GM19239 (cell line): ENCODE measurements around the gene BTBD16.

Experiments used
- DNase-seq: peaks from one replicate; pipeline ENCODE4 v3.0.0; 2011; ENCODE audit warnings: low spot score; ENCODE audit not compliant: insufficient read length
- FAIRE-seq: peaks from 2 replicates; lab custom pipeline; 2011; peaks lifted over from hg19 to GRCh38; lab: Jason Lieb, UNC

BTBD16 gene

DNA sequence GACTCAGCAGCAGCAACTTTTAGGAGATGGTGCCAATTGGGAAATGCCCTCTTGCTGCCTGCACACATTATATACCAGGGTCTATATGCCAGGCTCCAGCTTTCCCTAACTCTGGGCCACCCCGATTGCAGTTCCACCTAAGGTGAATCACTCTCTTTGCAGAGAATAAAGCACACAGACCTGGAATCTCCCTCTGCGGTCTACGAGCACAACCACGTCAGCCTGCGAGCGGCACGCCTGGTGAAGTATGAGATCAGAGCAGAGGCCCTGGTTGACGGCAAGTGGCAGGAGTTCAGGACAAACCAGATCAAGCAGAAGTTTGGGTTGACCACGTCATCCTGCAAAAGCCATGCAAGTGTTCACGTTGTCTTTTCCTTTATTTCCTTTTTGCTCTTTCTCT, 65.2 kb downstream of the BTBD16 start:
- FAIRE-seq (no peak), DNase-seq (no peak)

DNA sequence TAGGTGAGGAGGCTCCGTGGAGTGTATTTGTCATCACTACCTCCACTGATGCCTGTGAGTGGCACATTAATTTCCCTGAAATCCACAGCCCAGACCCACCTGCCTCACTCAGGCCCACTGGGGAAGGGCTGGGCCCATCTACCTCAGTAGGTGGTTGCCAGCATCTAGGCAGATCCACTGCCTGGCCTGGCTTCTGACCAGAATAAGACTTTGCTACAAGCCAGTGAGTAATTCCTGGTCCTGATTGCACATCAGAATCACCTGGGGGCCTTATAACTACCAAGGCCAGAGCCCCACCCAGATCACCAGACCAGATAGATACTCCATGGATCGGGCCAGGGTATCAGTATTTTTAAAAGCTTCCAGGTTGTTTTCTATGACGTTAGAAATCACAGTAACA, 65.9 kb downstream of the BTBD16 start:
- FAIRE-seq (no peak), DNase-seq (no peak)

DNA sequence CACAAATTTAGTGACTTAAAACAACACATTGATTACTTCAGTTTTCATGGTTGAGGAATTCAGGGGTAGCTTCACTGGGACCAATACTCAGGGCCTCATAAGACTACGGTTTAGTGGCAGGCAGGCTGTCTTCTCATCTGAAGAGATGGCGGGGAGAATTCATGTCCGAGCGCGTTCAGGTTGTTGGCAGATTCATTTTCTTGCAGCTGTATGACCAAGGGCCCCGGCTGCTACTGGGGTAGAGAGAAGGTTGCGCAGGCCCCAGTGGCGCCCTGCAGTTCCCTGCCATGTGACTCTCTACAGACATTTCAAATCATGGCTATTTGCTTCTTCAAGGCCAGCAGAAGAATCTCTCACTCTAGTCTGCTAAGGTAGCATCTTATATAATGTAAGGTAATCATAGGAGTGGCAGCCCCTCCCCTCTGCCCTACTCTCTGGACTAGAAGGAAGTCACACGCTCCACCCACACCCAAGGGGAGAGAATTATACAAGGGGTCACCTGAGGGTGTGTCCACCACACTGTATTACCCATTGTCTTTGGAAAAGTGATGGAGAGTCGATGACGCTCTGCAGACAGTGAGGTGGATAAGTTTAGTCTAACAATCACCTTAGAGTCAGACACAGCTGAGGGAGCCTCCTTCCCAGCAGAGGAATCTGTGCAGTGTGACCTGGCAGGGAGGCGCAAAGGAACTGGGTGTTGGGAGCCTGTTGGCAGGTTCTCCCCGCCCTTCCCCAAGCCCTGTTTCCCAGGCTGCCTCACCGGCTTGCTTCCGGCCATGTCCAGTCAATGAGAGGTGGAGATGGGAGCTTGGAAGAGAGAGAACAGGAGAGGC, 67.7 kb downstream of the BTBD16 start:
- FAIRE-seq (no peak), DNase-seq (no peak)

DNA sequence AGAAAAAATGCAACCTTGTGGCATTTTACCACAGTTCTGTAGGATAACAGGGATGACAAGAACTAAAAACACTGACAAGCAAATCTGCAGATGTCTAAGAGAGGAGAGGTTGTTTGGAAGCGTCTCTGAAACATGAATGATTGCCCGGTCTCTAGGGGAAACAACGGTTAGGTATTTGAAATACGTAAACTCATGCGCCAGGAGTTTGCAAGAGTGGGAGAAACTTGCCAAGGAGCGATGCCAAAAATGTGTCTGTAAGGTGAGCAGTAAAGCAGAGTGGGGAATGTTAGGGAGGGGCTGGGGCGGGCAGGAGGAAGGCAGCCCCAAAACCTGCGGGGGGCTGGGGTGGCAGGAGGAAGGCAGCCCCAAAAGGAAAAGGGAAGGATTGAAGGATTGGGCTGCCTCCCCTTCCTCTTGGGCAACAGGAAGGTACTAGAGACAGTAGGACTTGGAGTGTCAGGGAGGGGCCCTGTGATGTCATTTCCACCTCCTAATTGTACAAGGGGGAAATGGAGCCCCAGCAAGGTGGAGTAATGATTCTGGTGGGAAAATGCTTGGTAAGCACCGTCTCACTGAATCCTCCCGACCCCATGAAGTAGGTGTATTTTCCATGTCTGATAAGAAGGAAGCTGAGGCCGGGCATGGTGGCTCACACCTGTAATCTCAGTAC, 70.2 kb downstream of the BTBD16 start:
- no peak for DNase-seq
- no peak for FAIRE-seq

DNA sequence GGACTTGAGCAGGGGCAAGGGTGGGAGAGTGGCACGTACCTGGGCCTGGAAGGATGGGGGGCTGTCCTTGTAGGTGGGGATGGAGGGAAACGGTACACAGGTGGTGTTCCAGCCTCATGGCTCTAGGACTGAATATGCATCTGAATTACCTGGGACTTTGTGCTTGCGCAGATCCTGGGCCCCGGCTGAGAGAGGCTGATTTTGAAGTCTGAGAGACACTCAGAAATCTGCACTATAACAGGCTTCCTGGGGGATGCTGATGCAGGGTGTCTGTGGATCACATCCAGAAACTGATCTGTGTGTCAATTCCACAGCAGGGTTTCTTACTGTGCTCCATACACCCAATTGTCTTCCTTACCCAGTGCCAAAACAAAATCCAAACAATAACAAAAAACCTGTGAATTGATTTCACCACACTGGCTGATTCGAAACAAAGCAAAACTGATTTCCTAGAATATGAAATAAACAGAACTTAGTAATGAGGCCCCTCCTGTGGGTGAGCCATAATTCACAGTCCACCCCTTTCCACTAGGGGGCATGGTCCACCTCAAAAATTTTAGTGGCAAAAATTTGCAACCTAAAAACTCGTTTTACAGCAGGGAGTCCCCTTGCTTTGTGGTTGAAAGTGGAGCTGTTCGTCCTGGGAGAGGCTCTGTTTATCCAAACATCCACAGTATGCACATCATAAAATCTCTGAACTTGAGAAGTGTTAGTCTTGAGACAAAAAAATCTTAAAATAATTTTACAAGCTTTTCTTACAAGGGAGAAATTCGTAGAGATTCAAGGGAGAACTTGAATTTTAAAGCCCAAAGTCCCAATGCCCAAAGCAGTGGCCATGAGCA, 71.4 kb downstream of the BTBD16 start:
- DNase-seq (peak; percentile 20), FAIRE-seq (no peak)

DNA sequence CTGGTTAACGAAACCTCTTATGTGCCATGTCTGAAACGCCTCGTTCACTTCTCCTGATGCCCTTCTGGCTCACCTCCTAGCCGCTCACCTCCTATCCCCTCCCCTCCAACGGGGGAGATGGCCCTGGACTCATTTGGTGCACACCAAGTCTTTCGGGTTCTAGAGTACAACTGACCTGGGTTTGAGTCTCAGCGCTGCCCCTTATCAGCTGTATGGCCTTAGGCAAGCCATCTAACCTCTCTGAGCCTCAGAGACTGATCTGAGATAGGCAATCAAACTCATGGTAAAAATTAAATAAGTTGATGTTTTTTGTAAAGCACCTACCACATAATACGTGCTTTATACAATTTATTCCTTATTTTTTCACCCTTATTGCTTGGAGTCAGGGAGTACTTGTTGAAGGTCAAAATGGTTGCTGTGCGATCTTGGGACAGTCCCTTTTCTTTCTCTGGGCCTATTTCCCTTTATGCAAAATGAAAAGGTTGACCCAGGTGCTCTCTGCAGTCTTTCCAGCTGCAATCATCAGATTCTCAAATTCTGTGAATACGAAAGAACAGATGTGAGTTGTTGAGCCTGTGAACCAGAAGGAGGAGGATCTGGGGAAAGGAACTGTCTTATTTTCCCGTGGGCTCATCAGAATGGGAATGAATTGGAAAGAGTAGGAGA, 72.2 kb downstream of the BTBD16 start:
- DNase-seq (no peak), FAIRE-seq (no peak)

DNA sequence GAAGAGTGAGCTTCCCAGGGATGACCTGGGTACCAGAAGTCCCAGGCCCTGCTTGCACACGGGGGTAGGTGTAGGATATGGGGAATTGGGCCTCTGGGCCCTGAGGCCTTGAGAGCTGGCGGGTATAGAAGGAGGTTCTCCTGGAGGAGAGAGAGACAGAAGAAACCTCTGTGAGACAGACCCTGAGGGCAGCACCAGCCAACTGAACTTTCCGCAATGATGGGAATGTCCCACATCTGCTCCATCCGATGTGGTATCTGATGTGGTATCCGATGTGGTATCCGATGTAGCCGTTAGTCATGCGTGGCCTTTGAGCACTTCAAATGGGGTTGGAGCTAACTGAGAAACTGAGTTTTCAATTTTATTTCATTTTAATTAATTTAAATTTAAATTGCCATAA, 72.8 kb downstream of the BTBD16 start:
- FAIRE-seq (no peak), DNase-seq (no peak)

DNA sequence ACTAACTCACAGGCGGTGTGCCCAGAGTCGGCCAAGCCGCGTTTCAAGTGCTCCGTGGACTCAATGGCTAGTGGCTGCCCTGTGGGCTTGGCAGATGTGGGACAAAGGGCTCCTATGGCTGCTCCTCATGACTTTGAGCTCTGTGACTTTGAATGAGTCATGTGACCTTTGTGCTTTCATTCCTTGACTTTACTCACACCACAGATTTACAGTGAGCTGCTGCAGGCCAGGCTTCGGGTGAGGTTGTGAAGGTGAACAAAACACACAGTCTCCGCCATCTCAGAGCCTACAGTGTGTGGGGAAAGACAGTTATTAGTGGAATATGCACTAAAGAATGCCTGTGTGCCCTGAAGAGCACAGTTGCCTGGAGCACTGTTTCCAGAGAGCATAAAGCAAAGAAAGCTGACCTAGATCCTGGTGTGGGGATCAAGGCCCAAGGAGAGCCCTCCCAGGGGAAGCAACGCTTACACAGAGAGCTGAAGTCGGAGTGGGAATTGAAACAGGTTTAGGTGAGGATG, 73.7 kb downstream of the BTBD16 start:
- no peak for FAIRE-seq
- DNase-seq, result no peak

DNA sequence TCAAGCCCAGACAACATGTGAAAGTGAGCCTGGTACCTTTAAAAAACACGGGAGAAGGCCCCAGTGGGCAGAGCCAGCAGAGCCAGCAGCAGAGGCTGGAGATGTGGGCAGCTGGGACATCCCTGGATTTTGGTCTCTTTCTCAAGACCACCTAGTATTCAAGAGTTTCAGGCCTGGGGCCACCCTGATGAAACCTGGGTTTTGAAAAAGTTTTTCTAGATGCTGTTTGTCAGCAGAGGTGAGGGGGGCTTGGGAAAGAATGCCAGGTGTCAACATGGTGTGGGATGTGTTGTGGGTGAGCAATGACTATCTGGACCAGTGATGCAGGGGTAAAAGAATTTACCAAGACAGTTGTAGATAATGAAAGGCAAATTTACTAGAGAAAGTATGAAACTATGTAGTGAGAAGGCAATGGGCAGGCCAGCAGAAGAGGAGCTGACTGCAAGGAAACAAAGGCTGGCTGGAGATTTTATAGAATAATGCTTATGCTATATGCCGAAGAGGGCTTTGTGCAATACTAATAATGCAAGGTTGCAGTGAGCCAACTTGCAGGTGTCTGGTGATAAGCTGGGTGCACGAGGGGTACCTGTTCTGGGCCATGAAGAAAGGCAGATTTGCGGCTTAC, 75.3 kb downstream of the BTBD16 start:
- no peak for FAIRE-seq
- DNase-seq, result no peak

DNA sequence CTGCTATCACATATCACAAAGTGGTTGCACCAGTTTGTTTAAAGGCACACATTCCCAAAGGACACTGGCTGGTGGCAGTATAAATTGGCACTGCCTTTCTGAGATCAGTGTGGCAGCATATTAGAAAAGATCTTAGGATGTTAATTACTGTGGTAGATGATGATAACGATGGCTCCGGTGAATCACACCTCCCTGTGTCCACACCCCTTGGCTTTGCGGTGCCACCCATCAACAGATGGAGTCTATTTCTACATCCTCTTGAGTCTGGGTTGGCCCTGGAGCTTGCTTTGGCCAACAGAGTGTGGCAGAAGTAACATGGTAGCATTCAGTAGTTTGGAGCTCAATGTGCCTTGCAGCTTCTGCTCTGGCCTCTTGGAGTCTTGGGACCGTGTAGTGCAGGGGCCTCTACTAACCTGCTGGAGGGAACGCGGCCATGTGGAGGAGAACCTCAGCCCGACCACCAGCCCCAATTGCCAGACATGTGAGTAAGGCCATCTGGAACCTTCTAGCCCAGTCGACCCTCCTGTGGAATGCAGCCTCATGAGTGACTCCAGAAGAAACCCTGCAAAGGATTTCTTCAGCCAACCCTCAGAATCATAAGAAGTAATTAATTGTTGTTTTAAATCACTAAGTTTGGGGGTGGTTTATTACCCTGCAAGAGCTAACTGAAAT, 76.2 kb downstream of the BTBD16 start:
- DNase-seq, result no peak
- FAIRE-seq, result no peak

DNA sequence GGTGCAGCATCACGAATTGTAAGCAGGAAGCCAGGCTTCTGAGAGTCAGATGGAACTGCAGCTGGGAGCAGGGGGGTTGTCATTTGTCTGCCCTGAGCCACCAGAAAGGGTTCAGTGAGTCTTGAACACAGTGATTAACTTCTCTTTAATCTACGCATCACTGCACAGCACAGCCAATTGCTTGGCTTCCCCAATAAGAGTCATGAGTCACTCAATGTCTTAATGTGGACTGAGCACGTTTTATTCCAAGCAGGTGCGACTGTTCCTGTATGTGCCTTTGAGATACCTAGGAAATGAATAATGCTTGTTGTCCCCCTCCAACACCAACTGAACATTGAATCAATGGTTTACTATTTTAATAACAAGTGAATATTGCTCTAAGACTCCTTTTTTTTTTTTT, 77.4 kb downstream of the BTBD16 start:
- no peak for FAIRE-seq
- no peak for DNase-seq

DNA sequence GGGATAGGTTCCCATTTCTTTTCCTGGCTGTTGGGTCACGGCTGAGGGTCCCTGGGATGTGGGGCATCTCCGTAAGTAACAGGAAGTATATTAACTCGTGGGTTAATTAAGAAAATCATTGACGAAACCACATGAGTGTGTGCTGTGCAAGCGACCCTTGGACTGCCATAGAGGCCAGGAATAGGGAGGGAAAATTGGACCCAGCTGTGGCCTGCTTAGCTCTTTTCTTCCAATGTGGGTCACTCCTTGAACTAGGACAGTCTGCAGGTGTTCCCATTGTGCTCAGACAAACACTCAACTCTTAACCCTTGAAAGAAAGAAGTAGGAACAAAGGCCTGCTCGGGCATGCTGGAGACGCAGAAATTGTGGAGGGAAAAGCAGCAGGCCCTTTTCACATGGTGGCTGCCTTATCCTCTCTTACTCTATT, 77.9 kb downstream of the BTBD16 start:
- DNase-seq, result no peak
- no peak for FAIRE-seq

DNA sequence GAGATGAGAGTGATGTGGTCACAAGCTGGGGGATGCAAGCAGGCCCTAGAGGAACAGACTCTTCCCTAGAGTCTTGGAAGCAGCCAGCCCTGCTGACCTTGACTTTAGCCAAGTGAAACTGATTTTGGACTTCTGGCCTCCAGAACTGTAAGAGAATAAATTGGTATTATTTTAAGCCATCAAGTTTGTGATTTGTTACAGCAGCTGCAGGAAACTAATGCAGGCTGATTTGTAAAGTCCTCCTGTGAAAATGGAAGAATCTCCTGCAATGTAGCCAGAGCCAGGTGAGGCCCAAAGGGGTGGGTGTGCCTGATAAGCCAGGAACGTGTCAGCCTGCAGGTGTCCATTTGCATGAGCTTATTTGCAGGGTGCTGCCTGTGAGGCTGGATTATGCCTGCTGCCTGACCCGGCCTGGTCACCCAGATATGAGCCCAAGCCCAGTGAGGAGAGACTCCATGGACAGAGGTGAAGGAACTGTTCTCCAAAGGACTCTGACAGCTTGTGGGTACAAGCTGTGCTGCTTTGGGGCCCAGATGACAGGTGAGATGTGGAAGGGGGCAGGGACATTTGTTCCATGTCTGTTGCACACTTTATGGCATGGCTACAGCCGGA, 78.8 kb downstream of the BTBD16 start:
- FAIRE-seq (no peak), DNase-seq (no peak)

DNA sequence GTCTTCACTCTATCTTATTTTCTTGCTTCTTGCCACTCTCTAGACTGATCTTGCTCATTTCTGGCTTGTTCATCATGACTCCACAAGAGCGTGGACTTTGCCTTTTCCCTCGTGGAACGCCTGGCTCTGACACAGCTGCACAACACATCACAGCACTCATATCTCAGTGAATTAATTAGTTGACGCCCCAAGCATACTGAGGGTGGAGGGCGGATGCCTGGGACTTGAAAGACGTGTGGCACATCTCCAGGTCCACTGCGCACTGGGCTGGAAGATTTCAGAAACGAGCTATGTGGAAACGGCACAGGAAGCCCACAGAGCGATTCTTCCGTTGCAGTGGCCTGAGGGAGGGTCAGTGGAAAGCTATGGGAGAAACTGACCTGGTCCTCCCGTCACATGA, 79.8 kb downstream of the BTBD16 start:
- DNase-seq, result no peak
- no peak for FAIRE-seq

DNA sequence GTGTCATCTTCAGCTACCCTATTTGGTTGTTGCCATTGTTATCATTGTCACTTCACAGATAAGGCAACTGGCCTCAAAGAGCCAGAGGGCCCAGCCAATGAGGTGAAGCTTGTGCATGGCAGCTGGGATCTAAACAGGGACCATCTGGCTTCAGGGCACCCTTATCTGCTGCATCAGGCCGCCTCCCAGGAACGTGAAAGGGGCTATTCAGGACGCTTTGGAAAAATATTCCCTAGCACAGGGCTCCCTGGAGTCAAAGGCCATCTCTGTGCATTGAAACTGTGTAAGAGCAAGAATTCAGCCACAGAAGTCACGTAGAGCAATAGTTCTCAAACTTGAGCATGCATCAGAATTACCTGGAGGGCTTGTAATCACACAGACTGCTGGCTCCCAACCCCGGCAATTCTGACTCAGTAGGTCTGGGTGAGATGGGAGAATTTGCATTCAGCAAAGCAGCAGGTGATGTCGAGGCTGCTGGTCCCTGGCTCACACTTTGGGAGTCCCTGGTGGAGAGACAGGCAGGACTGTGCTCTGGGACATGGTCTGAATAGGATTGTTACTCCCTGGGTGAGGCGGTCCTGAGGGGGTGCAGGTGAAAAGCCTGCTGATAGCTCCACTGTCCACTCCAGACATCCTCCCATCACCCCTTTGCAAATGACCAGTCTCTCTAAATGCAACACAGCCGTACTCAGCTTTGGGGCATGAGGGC, 81.9 kb downstream of the BTBD16 start:
- FAIRE-seq (no peak), DNase-seq (no peak)

DNA sequence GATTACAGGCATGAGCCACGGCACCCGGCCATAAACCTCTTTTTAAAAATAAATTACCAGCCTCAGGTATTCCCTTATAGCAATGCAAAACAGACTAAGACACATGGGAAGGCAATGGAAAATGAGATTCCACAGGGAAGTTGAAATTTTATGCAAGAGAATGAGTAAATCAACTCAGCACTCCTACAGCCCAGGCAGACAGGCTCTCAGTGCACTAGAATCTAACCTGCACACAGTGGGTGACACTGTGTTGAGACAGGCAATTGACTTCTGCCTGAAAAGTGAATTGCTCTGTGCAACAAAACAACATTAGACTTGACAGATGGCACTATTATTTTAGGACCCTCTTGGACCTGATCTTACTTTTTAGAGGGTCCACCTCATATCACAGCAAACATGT, 83.3 kb downstream of the BTBD16 start:
- no peak for FAIRE-seq
- no peak for DNase-seq

DNA sequence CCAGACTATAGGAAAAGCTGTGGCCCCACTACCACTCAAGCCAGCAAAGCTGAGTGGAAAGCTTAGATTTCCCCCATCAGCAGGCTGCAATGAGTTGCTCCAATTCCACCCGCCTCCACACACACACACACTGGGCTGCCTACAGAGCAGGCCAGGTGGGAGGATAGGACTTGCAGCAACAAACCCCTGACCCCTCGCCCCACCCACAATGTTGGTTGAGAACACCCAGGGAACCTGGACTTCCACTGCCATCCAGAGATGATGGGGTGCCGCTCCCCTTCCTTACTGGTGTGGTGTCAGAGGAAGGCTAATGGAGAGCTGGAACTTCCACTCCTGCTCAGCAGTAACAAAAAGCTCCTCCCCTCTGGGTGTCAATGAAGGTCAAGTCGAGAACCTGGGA, 86.6 kb downstream of the BTBD16 start:
- FAIRE-seq, result no peak

DNA sequence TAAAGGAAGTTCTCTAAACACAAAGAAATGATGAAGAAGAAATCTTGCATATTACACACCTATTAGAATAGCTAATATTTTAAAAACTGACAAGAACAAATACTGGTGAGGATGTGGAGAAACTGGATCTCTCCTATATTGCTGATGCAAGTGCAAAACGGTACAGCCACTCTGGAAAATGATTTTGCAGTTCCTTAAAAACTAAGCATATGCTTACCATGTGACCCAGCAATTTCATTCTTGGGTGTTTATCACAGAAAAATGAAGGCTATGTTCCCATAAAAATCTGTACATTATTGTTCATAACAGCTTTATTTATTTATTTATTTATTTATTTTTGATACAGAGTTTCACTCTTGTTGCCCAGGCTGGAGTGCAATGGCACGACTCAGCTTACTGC, 88.5 kb downstream of the BTBD16 start:
- FAIRE-seq (no peak), DNase-seq (no peak)

More for the DNA sequence above, 86.6 kb downstream of the BTBD16 start:
- no peak for DNase-seq
